ENCODE results near the gene H3-3A. TPM values are rescaled to one million over a fixed set of nuclear protein-coding genes. Genes with fewer than 3 reads are reported as not detected.

The H3-3A gene
- 894 to 987 TPM (median 963 TPM) in 3 replicates for total RNA-seq (2021)
- Bru-seq, nascent RNA = percentile 99 among the genes with signal in this experiment
- long read RNA-seq, experiment 1, transcript H3F3A-201 (3 exons, 1,308 nt) = minor isoform, 5 of 435 reads
- long read RNA-seq, experiment 1, transcript H3F3A-203 (4 exons, 1,088 nt) = major isoform, 395 of 435 reads
- long read RNA-seq, experiment 1, partial matches to known transcripts = 6 of 435 reads
- long read RNA-seq, experiment 1, other reads (novel, unspliced or antisense) = 28 of 435 reads
- long read RNA-seq, experiment 2, transcript H3F3A-203 (4 exons, 1,088 nt) = major isoform, 36 of 127 reads
- long read RNA-seq, experiment 2, partial matches to known transcripts = 5 of 127 reads
- long read RNA-seq, experiment 2, other reads (novel, unspliced or antisense) = 83 of 127 reads
- long read RNA-seq, experiment 3, transcript H3F3A-203 (4 exons, 1,088 nt) = major isoform, 990 of 1,052 reads
- long read RNA-seq, experiment 3, partial matches to known transcripts = 1 of 1,052 reads
- long read RNA-seq, experiment 3, other reads (novel, unspliced or antisense) = 57 of 1,052 reads

DNA sequence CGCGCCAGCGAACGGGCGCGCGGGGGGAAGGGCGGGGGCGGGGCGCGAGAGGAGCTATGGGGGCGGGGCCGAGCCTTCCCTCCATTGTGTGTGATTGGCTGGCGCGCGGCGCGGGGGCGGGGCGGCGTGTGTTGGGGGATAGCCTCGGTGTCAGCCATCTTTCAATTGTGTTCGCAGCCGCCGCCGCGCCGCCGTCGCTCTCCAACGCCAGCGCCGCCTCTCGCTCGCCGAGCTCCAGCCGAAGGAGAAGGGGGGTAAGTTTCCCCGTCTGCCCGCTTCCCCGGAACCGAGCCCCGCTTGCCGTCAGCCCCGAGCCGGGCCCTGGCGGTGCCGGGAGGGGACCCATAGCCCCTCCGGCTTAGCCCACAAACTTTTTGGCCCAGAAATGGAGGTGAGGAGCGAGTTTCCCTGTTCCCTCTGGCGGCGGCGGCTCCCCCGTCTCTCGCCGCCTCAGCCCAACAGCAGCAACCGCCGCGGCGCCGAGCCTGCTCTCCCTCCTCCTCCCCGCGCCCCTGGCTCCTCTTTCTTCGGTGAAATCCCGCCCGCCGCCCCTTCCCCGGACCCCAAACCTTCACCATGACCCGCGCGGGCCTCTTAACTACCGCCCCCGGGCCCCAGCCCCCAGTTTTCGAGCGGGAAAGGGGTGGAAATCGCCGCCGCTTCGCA, at the start of gene H3-3A:
H3-3A (plus strand) TSS at position 159 of the 666 bp plus-strand sequence. CDS start 1,636 bp downstream, outside the sequence.
- Mint-ChIP-seq H3K9me3 (no peaks in the 10 kb centered on the region), H3K27ac (peak within 1 kb of the TSS; percentile 99), H3K36me3 (peaks cover 59% of the 10 kb centered on the region), H3K4me3 (peak within 1 kb of the TSS; percentile 100), H3K4me1 (peaks cover 43% of the 10 kb centered on the region), H3K27me3 (ENCODE audit: low read depth) (no peaks in the 10 kb centered on the region; the same call in 1 of the 2 replicates)
- ChIA-PET CTCF (interaction anchor here (0.6 to 2.5 kb wide), 16 partner anchors 16 to 588 kb away, joined by 3 to 22 read pairs (median 4); partner anchors contain the start of gene SDE2), POLR2A (interaction anchor here (0.5 to 3.2 kb wide), 25 partner anchors 8 to 410 kb away, joined by 3 to 30 read pairs (median 3); partner anchors contain the start of genes ENAH, MIXL1, PYCR2 and SDE2)
- DNase-seq (ENCODE audit: low spot score) = peak; percentile 98
- TF ChIP-seq ATF3 (CRISPR knock-in tag; conservative IDR thresholded peaks at IDR 0.05) (no peak), ZBTB43 (CRISPR knock-in tag; IDR thresholded peaks at IDR 0.05) (no peak), MYBL2 (CRISPR knock-in tag; IDR thresholded peaks at IDR 0.05) (no peak), SP1 (CRISPR knock-in tag; conservative IDR thresholded peaks at IDR 0.05) (peak; percentile 38; the same call in 1 of the 2 replicates), CREM (CRISPR knock-in tag; IDR thresholded peaks at IDR 0.05) (no peak), GABPB1 (CRISPR knock-in tag; IDR thresholded peaks at IDR 0.05) (0 out of 2 replicates have a peak, but pooled peaks have one; percentile 10), PREB (CRISPR knock-in tag; IDR thresholded peaks at IDR 0.05; ENCODE audit: borderline replicate concordance) (no peak), E2F5 (CRISPR knock-in tag; IDR thresholded peaks at IDR 0.05) (0 out of 2 replicates have a peak, but pooled peaks have one; percentile 4), ZNF317 (CRISPR knock-in tag; IDR thresholded peaks at IDR 0.05; ENCODE audit: borderline replicate concordance, low read depth) (no peak), HMGXB4 (CRISPR knock-in tag; IDR thresholded peaks at IDR 0.05) (peak; percentile 80), NFATC4 (CRISPR knock-in tag; IDR thresholded peaks at IDR 0.05) (no peak), TP53 (CRISPR knock-in tag; IDR thresholded peaks at IDR 0.05) (peak; percentile 9; the same call in 1 of the 2 replicates), PRRX2 (CRISPR knock-in tag; IDR thresholded peaks at IDR 0.05) (no peak), JAZF1 (CRISPR knock-in tag; IDR thresholded peaks at IDR 0.05) (no peak), CDX4 (CRISPR knock-in tag; IDR thresholded peaks at IDR 0.05; ENCODE audit: borderline replicate concordance) (no peak), ZMAT4 (CRISPR knock-in tag; IDR thresholded peaks at IDR 0.05) (no peak), NFE2L1 (CRISPR knock-in tag; IDR thresholded peaks at IDR 0.05) (no peak), NFYB (CRISPR knock-in tag; conservative IDR thresholded peaks at IDR 0.05; ENCODE audit: low read depth) (peak; percentile 50), ZNF263 (CRISPR knock-in tag; IDR thresholded peaks at IDR 0.05; ENCODE audit: low read depth) (peak; percentile 91), MXD4 (CRISPR knock-in tag; IDR thresholded peaks at IDR 0.05; ENCODE audit: borderline replicate concordance) (no peak), ESRRA (CRISPR knock-in tag; IDR thresholded peaks at IDR 0.05; ENCODE audit: borderline replicate concordance) (no peak), FOXP1 (CRISPR knock-in tag; IDR thresholded peaks at IDR 0.05; ENCODE audit: borderline replicate concordance) (no peak; the same call in 1 of the 2 replicates)
- TF ChIP-seq, protein P1, sequence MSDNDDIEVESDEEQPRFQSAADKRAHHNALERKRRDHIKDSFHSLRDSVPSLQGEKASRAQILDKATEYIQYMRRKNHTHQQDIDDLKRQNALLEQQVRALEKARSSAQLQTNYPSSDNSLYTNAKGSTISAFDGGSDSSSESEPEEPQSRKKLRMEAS (CRISPR knock-in tag; IDR thresholded peaks at IDR 0.05) = 0 out of 2 replicates have a peak, but pooled peaks have one; percentile 3
- TF ChIP-seq, protein P2, sequence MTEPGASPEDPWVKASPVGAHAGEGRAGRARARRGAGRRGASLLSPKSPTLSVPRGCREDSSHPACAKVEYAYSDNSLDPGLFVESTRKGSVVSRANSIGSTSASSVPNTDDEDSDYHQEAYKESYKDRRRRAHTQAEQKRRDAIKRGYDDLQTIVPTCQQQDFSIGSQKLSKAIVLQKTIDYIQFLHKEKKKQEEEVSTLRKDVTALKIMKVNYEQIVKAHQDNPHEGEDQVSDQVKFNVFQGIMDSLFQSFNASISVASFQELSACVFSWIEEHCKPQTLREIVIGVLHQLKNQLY (CRISPR knock-in tag; IDR thresholded peaks at IDR 0.05) = no peak
- peak; percentile 74 for ATAC-seq

Data from WTC11 (cell line).